HG03520 (cell line): ENCODE results near the gene NOBOX.
"Not testable (repeated sequence)": the region's sequence is repeated elsewhere in the genome, so short reads cannot be mapped to it uniquely, and the experiment has no call there.

Experiments
- ATAC-seq: cut with Tn5 transposase; IDR thresholded peaks from one replicate; pipeline ENCODE4 v1.9.1; 2021; ENCODE audit warnings: mild to moderate bottlenecking, moderate library complexity; ENCODE audit not compliant: unreplicated experiment

The NOBOX gene

GRCh38 chr7:144403649-144404061 is at the start of gene NOBOX:
Gene NOBOX, minus strand, starts transcription at chr7:144403693.
- no peak for ATAC-seq

DNA sequence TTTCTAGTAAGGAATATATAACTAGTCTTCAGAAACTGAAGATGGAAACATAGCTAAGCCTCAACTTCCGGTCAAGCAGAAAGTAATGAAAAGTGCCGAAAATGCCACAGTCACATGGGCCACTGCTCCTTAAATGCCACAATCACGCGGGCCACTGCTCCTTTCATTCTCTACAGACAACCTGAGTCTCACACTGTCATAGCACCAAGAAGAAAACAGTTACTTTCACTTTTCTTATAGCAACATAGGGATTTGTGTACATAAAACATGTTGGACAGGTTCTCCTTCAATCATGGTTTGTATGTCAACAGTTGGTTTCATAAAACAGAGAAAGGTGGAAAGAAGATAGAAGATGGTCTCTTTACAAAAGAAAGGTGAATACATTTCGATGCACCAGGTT is 48.6 kb upstream of the NOBOX start:
- no peak for ATAC-seq

- ATAC-seq: no peak
These were observed 42.1 kb upstream of the NOBOX start for GRCh38 chr7:144445590-144445989.

- ATAC-seq: no peak
These were observed 36.3 kb upstream of the NOBOX start for GRCh38 chr7:144439717-144440205.

DNA sequence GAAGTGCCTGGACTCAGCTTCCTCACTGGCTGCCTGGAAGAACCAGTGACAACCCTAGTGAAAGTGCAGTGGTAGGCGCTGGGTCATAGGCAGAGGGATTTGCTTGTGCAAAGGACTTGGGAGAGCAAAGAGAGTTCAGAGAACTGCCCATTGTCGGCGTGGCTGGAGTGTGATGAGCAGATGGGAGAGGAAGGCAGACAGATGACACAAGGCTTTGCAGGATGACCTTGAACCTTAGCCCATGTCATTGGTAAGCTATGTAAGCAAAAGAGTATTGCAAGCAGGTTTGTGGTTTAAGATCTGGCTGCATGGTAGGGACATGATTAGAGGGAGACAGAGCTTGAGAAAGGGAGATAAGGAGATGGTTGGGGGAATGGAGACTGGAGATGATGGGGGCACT is 35.3 kb upstream of the NOBOX start:
- no peak for ATAC-seq

GRCh38 chr7:144437370-144438191 is 34.1 kb upstream of the NOBOX start:
- ATAC-seq: no peak

DNA sequence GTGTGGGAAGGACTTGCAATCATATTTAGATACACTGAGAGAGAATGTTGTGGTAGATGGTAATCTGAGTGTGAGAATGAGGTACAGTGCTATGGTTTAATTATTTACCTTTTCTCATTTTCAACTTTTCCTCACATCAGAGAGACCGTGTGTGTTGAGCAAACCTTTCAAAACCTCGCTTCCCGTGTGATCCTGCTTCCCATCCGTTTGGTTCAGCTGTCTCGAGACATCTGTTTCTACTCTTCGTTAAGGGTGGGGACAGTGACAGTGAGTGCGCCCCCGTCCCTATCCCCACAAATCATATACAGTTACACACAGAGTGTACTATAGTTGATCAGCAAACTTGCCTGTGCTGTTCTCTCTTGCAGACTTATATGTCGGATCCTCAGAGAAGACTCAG is 33.0 kb upstream of the NOBOX start:
- no peak for ATAC-seq

- no peak for ATAC-seq
These were observed 24.9 kb upstream of the NOBOX start for GRCh38 chr7:144428431-144428830.

- ATAC-seq: not testable (repeated sequence)
These were observed 24.0 kb upstream of the NOBOX start for GRCh38 chr7:144427539-144427938.

DNA sequence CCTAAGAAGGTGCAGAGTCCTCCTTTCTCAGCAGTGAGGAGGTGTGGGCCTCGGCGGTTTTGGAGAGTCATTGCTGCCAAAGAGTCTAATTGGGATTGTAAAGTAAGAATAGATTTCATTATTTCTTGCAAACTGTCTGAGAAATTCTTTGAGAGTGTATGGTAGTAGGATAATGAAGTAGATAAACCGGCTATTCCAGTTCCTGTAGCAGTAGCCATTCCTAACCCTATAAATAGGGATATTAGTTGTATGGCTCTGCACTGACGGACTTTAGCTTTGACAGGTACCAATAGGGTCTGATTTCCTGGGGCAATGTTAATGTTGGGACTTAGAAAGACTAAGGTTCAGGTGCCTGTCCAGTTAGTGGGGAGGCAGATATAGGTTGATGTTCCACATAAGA is 15.4 kb upstream of the NOBOX start:
- not testable (repeated sequence) for ATAC-seq

DNA sequence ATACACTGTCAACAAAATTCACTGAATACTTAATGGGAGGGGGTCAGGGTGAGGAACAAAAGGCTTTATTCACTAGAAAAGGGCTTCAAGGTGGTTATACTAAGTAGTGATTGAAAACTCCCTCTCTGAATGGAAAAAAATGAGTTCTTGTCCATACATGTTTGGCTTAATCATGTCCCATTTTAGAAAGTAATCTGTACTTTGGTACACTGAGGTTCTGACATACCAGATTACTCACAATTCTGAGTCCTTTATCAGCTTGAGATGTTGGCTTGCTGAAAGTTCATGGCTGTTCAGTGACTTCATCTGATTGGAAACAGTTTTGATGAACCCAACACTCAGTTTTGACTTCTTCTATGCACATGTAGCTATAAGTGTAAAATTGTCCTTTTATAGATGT is 12.8 kb upstream of the NOBOX start:
- ATAC-seq: no peak

- ATAC-seq: no peak
These were observed 12.4 kb upstream of the NOBOX start for GRCh38 chr7:144415858-144416257.

GRCh38 chr7:144414815-144415214 is 11.3 kb upstream of the NOBOX start:
- no peak for ATAC-seq

- ATAC-seq: no peak
These were observed 6.9 kb upstream of the NOBOX start for GRCh38 chr7:144410441-144410840.

DNA sequence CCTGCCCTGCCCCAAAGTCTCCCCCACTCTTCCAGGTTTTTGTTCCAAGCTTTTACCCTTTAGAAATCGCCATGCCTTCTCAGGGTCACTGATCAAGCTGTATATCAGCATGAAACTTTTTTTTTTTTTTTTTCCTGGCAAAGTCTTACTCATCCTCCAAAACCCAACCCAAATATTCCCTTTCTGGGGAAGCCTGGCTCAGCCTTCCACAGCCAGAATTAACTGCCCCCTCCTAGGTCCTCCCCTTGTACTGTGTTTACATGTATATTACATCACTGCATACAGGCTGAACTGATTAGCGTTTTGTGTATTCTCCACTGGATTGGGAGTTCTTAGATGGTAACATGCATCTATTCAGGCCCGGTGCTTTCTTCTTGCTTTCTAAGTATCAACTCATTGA is 4.6 kb upstream of the NOBOX start:
- ATAC-seq: no peak

DNA sequence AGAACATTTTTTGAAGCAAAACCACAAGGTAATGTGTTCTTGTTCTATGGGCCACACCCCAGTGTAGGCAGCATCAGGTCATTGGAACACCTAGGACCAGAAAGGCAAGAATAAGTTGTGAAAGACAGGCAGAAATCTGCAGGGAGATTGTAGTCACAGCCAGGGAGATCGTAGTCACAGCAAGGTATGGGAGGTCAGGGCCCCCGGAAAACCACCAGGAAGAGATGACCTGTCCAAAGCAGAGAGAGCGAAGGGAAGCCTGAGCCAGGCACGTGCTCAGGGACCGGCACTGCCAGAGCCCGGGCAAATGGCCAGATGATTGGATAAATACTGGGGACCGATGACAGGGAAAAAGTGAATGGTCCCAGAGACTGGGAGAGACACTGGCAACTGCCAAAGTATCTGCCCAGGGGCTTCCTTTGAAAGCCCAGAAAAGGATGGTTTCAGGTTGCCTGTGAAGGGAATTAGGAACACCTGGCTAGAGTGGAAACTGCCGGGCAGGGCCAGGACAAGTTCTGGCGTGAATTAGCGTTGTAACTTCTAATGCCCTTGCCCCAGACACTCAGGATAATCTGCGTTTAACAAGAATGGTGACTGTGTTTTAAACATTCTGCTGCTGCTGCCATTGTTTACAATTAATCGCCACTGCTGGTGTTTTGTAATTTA is 3.9 kb upstream of the NOBOX start:
- ATAC-seq: no peak

GRCh38 chr7:144404946-144405345 is 1.5 kb upstream of the NOBOX start:
- ATAC-seq: no peak

DNA sequence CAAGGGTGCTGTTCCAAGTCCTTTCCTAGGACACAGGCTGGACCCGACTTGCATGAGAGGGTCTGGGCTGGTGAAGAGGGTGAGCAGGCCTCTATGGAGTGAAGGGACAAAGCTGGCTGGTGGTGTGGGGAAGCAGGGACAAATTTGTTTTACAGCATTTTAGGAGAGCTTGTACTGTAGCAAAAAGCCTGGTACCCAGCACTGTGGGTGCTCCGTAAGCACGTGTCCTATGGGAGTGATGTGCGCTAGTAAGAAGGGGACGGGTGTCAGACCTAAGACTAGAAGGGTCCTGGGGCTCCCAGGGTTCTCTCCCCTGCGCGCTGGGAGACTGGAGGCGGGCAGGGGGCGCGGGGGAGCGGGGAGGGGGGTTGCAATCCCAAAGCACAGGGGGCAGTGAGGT is 391 bp downstream of the NOBOX start:
- no peak for ATAC-seq

DNA sequence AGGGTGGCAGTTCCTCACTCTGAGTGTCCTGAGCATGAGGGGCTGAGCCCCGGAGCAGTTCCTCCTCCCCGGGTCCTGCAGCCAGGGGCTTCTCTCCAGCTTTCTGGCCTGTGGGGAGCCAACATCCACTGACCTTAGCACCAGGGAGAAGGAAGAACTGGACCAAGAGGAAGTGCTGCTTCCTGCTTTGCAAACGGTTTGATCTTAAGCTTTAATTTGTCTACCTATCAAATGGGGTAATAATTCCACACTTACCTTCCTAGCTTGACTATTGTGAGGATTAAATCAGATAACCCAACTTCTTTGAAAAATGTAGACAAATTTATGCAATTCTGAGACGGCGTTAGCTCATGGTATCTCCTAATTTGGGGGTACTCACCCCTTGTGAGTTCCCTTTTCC is 2.0 kb downstream of the NOBOX start:
- no peak for ATAC-seq

- no peak for ATAC-seq
These were observed 3.5 kb downstream of the NOBOX start for GRCh38 chr7:144399946-144400345.

- no peak for ATAC-seq
These were observed 4.6 kb downstream of the NOBOX start for GRCh38 chr7:144398911-144399310.

DNA sequence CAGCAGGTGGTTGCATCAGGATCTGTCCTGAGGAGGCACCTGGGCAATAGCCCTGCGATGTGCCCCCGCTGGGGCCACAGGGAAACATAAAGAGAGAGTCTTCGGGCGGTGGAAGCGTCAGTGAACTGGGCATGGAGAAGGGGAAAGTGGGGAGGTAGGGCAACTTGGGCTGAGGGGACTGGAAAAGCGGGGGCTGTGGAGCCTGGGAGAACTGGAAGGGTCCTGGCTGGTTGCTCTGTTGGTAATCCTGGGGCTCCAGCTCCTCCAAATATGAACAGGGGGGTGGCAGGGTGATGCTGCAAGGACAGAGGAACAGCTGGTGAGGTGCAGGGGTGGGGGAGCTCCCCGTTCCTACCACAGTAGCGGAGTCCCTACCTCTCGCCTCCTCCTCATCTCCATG is 5.2 kb downstream of the NOBOX start:
- no peak for ATAC-seq
